Measurements from ENCODE around the gene RGS2.

The RGS2 gene, protein sequence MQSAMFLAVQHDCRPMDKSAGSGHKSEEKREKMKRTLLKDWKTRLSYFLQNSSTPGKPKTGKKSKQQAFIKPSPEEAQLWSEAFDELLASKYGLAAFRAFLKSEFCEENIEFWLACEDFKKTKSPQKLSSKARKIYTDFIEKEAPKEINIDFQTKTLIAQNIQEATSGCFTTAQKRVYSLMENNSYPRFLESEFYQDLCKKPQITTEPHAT

DNA sequence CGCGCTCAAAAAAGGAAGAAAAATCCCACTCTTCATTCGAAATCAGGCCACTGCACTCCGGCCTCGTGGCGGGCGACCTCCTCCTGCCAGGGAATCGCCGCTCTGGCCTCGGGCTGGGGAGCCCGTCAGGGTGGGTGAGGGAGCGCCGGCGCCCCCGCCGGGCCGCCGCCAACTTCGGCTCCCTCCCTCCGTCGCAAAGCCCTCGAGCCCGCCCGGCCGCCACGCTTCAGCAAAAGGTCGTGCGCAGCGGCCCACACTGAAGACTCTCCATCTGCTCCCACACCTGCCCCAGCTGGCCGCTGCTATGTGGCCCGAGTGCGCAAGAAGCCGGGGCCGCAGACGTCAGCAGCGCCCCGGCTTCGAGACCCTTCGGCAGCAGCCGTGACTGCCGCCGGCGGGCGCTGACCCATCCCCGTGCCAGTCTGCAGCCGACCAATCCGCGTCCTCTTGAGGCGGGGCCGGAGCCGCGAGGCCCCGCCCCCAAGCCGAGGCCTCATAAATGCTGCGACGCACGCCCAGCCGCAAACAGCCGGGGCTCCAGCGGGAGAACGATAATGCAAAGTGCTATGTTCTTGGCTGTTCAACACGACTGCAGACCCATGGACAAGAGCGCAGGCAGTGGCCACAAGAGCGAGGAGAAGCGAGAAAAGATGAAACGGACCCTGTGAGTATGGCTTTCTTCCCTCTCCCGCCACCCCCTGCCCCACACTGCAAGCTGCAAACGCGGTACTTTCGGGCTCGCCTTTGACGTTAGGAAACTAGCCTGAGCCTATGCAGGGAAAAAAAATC is at the start of gene RGS2:
Gene RGS2, plus strand, starts transcription at position 522 of the 789 bp plus-strand sequence. Its CDS starts 33 bp downstream, at position 555.
- peaks cover 66% of the 10 kb centered on the region for H3F3A ChIP-seq (ENCODE audit: insufficient read depth)
- peak within 1 kb of the TSS; percentile 77 for H3K9ac ChIP-seq (ENCODE audit: low read length)
- peaks cover 17% of the 10 kb centered on the region for H3K79me2 ChIP-seq (ENCODE audit: insufficient read depth, low read length)
- H3K27me3 ChIP-seq (ENCODE audit: low read length), result no peaks in the 10 kb centered on the region
- H3K4me3 ChIP-seq (ENCODE audit: insufficient read depth, low read length, poor library complexity, severe bottlenecking), result peak within 1 kb of the TSS; percentile 85
- no peaks in the 10 kb centered on the region for H3K9me2 ChIP-seq (replicated peaks; ENCODE audit: insufficient read depth, low read length)
- TF ChIP-seq, protein P1, sequence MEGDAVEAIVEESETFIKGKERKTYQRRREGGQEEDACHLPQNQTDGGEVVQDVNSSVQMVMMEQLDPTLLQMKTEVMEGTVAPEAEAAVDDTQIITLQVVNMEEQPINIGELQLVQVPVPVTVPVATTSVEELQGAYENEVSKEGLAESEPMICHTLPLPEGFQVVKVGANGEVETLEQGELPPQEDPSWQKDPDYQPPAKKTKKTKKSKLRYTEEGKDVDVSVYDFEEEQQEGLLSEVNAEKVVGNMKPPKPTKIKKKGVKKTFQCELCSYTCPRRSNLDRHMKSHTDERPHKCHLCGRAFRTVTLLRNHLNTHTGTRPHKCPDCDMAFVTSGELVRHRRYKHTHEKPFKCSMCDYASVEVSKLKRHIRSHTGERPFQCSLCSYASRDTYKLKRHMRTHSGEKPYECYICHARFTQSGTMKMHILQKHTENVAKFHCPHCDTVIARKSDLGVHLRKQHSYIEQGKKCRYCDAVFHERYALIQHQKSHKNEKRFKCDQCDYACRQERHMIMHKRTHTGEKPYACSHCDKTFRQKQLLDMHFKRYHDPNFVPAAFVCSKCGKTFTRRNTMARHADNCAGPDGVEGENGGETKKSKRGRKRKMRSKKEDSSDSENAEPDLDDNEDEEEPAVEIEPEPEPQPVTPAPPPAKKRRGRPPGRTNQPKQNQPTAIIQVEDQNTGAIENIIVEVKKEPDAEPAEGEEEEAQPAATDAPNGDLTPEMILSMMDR (IDR thresholded peaks at IDR 0.05; ENCODE audit: insufficient read depth, low read length, poor library complexity, severe bottlenecking), result no peak
- TF ChIP-seq EZH2phosphoT487 (conservative IDR thresholded peaks at IDR 0.05; ENCODE audit: low read length), result no peak
- peak within 1 kb of the TSS; percentile 84 for H2AFZ ChIP-seq (ENCODE audit: low read depth, low read length, severe bottlenecking)
- peaks cover 26% of the 10 kb centered on the region for H3K36me3 ChIP-seq (ENCODE audit: low read length)
- peaks cover 13% of the 10 kb centered on the region for H4K20me1 ChIP-seq (ENCODE audit: low read depth, low read length)
- no peaks in the 10 kb centered on the region for H3K9me3 ChIP-seq (ENCODE audit: insufficient read depth, low read length)
- H3K4me2 ChIP-seq (ENCODE audit: low read depth, low read length, poor library complexity, severe bottlenecking), result peak within 1 kb of the TSS; percentile 93
- H3K27ac ChIP-seq (ENCODE audit: low read depth, low read length), result peak within 1 kb of the TSS; percentile 95

DNA sequence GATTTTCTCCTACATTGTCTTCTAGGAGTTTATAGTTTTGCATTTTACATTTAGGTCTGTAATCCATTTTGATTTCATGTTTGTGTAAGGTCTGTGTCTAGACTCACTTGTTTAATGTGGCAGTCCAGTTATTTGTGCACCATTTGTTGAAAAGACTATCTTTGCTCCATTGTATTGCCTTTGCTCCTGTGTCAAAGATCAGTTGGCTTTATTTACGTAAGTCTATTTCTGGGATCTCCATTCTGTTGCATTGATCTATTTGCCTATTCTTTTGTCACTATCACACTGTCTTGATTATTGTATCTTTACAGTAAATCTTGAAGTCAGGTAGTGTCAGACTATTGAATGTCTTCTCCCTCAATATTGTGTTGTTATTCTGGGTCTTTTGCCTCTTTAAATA is 49.7 kb upstream of the RGS2 start:
- no peak for TF ChIP-seq EZH2phosphoT487 (conservative IDR thresholded peaks at IDR 0.05; ENCODE audit: low read length)
- TF ChIP-seq, protein P1 (IDR thresholded peaks at IDR 0.05; ENCODE audit: insufficient read depth, low read length, poor library complexity, severe bottlenecking), result no peak
- Histone ChIP-seq H3K27me3 (ENCODE audit: low read length) (no peaks in the 10 kb centered on the region), H3K4me3 (ENCODE audit: insufficient read depth, low read length, poor library complexity, severe bottlenecking) (no peak overlapping the region), H3K4me2 (ENCODE audit: low read depth, low read length, poor library complexity, severe bottlenecking) (no peak overlapping the region), H3K27ac (ENCODE audit: low read depth, low read length) (no peak overlapping the region), H3K36me3 (ENCODE audit: low read length) (no peaks in the 10 kb centered on the region), H4K20me1 (ENCODE audit: low read depth, low read length) (no peaks in the 10 kb centered on the region), H2AFZ (ENCODE audit: low read depth, low read length, severe bottlenecking) (no peak overlapping the region), H3K9ac (ENCODE audit: low read length) (no peak overlapping the region), H3K9me3 (ENCODE audit: insufficient read depth, low read length) (no peaks in the 10 kb centered on the region), H3K9me2 (replicated peaks; ENCODE audit: insufficient read depth, low read length) (no peaks in the 10 kb centered on the region), H3F3A (ENCODE audit: insufficient read depth) (no peaks in the 10 kb centered on the region), H3K79me2 (ENCODE audit: insufficient read depth, low read length) (no peaks in the 10 kb centered on the region)

DNA sequence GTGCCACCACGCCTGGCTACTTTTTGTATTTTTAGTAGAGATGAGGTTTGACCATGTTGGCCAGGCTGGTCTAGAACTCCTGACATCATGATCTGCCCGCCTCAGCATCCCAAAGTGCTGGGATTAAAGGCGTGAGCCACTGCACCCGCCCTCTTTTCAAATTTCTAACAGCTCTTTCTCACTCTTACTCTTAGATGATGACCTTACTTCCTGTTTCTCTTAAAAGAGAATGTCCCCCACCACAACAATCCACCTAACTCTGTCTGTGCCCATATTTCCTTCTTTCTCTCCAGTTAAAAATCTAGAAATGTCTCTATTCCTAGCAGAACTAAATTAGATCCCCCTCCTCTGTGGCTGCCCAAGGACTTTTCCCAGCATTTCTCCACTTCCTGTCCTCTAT is 46.6 kb upstream of the RGS2 start:
- no peaks in the 10 kb centered on the region for H4K20me1 ChIP-seq (ENCODE audit: low read depth, low read length)
- TF ChIP-seq, protein P1 (IDR thresholded peaks at IDR 0.05; ENCODE audit: insufficient read depth, low read length, poor library complexity, severe bottlenecking), result no peak
- no peak for TF ChIP-seq EZH2phosphoT487 (conservative IDR thresholded peaks at IDR 0.05; ENCODE audit: low read length)
- H3K27ac ChIP-seq (ENCODE audit: low read depth, low read length), result no peak overlapping the region
- no peaks in the 10 kb centered on the region for H3K9me2 ChIP-seq (replicated peaks; ENCODE audit: insufficient read depth, low read length)
- no peaks in the 10 kb centered on the region for H3F3A ChIP-seq (ENCODE audit: insufficient read depth)
- no peaks in the 10 kb centered on the region for H3K79me2 ChIP-seq (ENCODE audit: insufficient read depth, low read length)
- H3K4me2 ChIP-seq (ENCODE audit: low read depth, low read length, poor library complexity, severe bottlenecking), result no peak overlapping the region
- H3K36me3 ChIP-seq (ENCODE audit: low read length), result no peaks in the 10 kb centered on the region
- no peaks in the 10 kb centered on the region for H3K9me3 ChIP-seq (ENCODE audit: insufficient read depth, low read length)
- no peaks in the 10 kb centered on the region for H3K27me3 ChIP-seq (ENCODE audit: low read length)
- H2AFZ ChIP-seq (ENCODE audit: low read depth, low read length, severe bottlenecking), result no peak overlapping the region
- H3K9ac ChIP-seq (ENCODE audit: low read length), result no peak overlapping the region
- H3K4me3 ChIP-seq (ENCODE audit: insufficient read depth, low read length, poor library complexity, severe bottlenecking), result no peak overlapping the region
